GM12875 (cell line): ENCODE measurements around the gene ENC1.

ENCODE experiments used
- H3K4me3 ChIP-seq: one replicate; pipeline ENCODE4 v1.5.1; 2011; ENCODE audit warnings: low read depth, low read length, control low read depth
- TF ChIP-seq, protein P1 (sequence below): IDR thresholded peaks from 2 replicates; pipeline ENCODE4 v1.5.1; 2011; ENCODE audit warnings: low read depth, mild to moderate bottlenecking, control low read depth, inconsistent platforms, low read length, moderate library complexity, borderline replicate concordance; ENCODE audit not compliant: insufficient read depth

Gene ENC1

GRCh38 chr5:74618106-74618505 lies 22.4 kb downstream of the ENC1 start:
- TF ChIP-seq, protein P1, sequence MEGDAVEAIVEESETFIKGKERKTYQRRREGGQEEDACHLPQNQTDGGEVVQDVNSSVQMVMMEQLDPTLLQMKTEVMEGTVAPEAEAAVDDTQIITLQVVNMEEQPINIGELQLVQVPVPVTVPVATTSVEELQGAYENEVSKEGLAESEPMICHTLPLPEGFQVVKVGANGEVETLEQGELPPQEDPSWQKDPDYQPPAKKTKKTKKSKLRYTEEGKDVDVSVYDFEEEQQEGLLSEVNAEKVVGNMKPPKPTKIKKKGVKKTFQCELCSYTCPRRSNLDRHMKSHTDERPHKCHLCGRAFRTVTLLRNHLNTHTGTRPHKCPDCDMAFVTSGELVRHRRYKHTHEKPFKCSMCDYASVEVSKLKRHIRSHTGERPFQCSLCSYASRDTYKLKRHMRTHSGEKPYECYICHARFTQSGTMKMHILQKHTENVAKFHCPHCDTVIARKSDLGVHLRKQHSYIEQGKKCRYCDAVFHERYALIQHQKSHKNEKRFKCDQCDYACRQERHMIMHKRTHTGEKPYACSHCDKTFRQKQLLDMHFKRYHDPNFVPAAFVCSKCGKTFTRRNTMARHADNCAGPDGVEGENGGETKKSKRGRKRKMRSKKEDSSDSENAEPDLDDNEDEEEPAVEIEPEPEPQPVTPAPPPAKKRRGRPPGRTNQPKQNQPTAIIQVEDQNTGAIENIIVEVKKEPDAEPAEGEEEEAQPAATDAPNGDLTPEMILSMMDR, result no peak
- H3K4me3 ChIP-seq, result no peak overlapping the region

DNA sequence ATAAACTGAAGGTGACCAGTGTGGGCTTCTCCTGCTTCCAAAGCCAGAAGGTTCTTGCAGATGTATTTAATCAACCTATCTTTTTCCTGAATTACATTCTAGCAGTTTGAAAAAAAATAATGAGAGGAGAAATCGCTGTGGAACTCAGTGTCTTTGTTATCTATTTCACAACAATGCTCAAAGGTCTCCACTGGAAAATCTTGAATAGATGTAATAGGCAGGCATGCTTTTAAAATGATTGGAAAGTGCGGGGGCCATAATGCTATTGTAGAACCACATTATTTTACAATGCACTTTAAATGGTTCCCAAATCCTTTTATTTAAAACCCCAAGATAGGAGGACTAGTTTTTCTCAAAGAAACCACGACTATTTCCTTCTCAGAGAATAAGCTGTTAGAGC lies 23.3 kb downstream of the ENC1 start:
- H3K4me3 ChIP-seq, result no peak overlapping the region
- TF ChIP-seq, protein P1, result no peak

DNA sequence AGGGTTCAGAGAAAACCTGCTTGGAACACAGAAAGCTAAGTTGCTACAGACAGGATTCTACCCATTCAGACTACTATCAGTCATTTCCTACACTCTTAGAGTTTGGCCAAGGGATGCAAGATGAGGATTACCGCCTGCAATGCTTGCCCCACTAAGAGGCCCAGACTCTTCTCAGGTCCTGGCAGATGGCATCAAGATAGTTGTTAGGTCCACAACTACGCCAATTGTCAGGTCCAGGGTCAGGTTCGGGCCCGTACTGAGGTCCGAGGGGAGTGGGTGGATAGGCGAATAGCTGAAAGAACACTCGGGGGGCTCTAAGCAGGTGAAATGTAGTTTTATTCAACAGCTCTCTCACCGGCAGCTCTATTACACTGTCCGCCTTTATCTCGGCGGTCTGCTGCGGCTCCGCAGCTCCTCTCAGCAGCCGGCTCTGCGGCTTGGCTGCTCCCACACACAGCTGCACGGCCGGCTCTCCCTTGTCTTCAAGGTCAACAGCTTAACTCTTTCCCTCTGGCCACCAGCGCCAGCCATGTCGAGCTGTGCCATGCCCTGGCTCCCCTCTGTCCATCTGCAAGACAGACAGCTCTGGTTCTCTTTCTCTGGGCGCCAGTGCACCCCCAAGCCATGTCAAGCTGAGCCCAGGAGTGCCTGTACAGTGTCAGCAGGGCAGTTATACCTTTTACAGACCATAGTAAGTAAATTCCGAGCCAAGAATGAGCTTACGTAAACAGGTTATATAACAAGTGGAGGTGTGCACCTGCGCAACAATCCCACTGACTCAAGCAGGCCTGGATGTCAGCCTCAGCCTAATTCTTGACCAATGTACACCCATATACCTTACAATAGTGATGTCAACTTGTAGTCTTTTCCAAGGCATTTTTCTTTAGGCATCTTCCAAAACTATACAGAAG lies 24.0 kb downstream of the ENC1 start:
- TF ChIP-seq, protein P1, result no peak
- no peak overlapping the region for H3K4me3 ChIP-seq

GRCh38 chr5:74613283-74613682 lies 27.2 kb downstream of the ENC1 start:
- TF ChIP-seq, protein P1, result no peak

GRCh38 chr5:74612045-74612444 lies 28.5 kb downstream of the ENC1 start:
- H3K4me3 ChIP-seq, result no peak overlapping the region
- TF ChIP-seq, protein P1, result no peak

More at GRCh38 chr5:74613283-74613682, 27.2 kb downstream of the ENC1 start:
- H3K4me3 ChIP-seq, result no peak overlapping the region

- H3K4me3 ChIP-seq, result no peak overlapping the region
- TF ChIP-seq, protein P1, result no peak
Observed at GRCh38 chr5:74608736-74609601, 31.6 kb downstream of the ENC1 start.

GRCh38 chr5:74605759-74606158 lies 34.8 kb downstream of the ENC1 start:
- no peak overlapping the region for H3K4me3 ChIP-seq
- TF ChIP-seq, protein P1, result no peak
